Cardiac muscle cell (in vitro differentiated cells and primary cell): ENCODE data around the gene TNXB. TPM values are rescaled to one million over a fixed set of nuclear protein-coding genes. Genes with fewer than 3 reads are reported as not detected.
"Not testable (repeated sequence)": the region's sequence is repeated elsewhere in the genome, so short reads cannot be mapped to it uniquely, and the experiment has no call there.

Source experiments
- DNase-seq, 2 donors: peaks; one replicate each; pipeline versions ENCODE4 v3.0.0 to v3.0.0-alpha.2; 2010 to 2017; ENCODE audit warnings: low read depth in 1 of 2, low spot score in 1 of 2
- H3K27ac ChIP-seq: fragments of 200-600 bp; sonication (generic); 2 replicates; pipeline ENCODE4 v1.5.1; 2016
- H3K27me3 ChIP-seq: fragments of 200-600 bp; sonication (generic); 2 replicates; pipeline ENCODE4 v1.6.0; 2016; ENCODE audit warnings: control low read depth
- H3K36me3 ChIP-seq: fragments of 200-600 bp; sonication (generic); 2 replicates; pipeline ENCODE4 v1.5.1; 2016; ENCODE audit warnings: control low read depth
- H3K4me1 ChIP-seq: fragments of 200-600 bp; sonication (generic); 2 replicates; pipeline ENCODE4 v1.8.1; 2017; ENCODE audit warnings: low read depth, mild to moderate bottlenecking, mixed run types
- H3K4me3 ChIP-seq: fragments of 200-600 bp; sonication (generic); 2 replicates; pipeline ENCODE4 v1.5.1; 2016; ENCODE audit warnings: mild to moderate bottlenecking
- H3K9me3 ChIP-seq: fragments of 200-600 bp; sonication (generic); 2 replicates; pipeline ENCODE4 v1.5.1; 2017; ENCODE audit warnings: low read depth, mild to moderate bottlenecking, control low read depth
- polyA plus RNA-seq: library from polyadenylated mRNA; unstranded; fragments of >200 nt; fragmentation: Nextera tagmentation; extraction: Ambion mirVana; gene quantifications from 2 replicates; pipeline ENCODE4 v1.2.1, GENCODE V29; 2016
- total RNA-seq: library from RNA; depleted of rRNA; stranded (reverse); fragments of >200 nt; gene quantifications from 2 replicates; pipeline ENCODE4 v1.2.3, GENCODE V29; 2016
- TF ChIP-seq, protein P1 (sequence below): IDR thresholded peaks from 2 replicates; pipeline ENCODE4 v1.5.1; 2012; ENCODE audit warnings: low read depth, mild to moderate bottlenecking, low read length

The TNXB gene
- total and polyA plus RNA-seq, 2 experiments from 2014 or later, result 0.92 to 9.3 TPM

DNA sequence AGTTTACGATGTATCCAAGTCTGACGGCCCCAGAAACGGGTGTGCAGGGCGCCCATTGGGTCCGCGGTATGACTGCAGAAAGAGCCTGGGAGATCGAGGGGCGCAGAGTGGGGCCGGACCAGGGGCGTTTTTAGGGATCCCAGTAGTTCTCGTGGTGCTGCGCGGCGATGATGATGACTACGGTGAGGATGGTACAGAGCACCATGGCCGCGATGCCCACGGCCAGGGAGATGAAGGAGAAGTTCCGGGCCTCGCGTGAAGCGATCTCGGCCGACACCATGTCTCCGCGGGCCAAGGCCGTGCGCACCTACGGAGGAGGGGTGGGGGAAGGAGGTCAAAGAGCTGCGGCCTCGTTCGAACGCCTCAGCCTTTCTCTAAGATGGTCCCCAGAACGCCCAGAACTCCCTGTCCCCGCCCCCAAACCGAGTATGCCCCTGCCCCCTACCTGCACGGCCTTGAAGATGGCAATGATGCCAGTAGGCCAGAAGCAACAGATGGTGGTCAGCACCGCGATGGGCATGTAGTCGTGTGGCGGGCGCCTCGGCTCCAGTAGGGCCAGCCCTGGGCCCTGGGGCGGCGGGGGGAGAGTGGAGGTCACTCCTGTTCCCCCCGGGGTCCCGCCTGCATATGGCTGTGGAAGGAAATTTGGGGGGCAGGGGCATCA is 40.1 kb upstream of the TNXB start:
- H3K27me3 ChIP-seq, result peaks cover 30% of the 10 kb centered on the region
- TF ChIP-seq, protein P1, sequence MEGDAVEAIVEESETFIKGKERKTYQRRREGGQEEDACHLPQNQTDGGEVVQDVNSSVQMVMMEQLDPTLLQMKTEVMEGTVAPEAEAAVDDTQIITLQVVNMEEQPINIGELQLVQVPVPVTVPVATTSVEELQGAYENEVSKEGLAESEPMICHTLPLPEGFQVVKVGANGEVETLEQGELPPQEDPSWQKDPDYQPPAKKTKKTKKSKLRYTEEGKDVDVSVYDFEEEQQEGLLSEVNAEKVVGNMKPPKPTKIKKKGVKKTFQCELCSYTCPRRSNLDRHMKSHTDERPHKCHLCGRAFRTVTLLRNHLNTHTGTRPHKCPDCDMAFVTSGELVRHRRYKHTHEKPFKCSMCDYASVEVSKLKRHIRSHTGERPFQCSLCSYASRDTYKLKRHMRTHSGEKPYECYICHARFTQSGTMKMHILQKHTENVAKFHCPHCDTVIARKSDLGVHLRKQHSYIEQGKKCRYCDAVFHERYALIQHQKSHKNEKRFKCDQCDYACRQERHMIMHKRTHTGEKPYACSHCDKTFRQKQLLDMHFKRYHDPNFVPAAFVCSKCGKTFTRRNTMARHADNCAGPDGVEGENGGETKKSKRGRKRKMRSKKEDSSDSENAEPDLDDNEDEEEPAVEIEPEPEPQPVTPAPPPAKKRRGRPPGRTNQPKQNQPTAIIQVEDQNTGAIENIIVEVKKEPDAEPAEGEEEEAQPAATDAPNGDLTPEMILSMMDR, result no peak
- DNase-seq, result no peak

DNA sequence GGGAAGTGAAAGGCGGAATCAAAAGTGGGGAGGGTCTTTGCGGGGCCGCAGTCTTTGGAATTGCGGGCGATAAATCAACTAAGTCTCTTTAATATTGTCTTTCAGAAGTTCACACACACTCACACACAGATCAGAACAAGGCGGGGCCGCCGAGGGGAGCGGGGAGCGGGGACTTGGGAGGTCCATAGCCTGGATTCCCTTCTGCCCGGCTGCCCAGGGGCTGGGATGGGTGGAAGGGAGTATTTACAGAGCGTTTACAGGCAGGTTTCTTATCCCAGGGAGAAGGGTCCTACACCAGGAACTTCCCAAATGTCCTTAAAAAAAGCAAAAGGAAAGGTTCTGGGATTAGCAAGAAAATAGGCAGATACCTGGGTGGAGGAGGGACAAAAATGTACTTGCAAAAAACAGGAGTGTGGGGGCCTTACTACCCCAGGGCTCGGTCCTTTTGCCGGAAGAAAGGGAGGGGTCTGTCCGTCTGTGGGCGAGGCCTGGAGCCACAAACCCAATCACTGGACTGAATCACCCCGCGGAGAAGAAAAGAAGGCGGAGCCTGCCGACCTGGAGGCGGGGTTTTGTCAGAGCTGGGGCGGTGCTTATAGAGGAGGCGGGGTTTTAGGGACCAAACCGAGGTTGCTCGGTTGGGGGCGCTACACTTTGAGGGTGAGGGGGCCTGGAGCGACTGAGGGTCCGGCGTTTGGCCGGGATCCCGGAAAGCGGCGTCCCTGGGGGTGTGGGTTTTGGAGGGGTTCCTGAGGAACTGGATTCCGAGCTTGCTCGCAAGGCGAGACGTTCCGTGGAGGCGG is 39.4 kb upstream of the TNXB start:
- TF ChIP-seq, protein P1, result no peak
- Histone ChIP-seq H3K27ac (no peak overlapping the region), H3K4me3 (no peak overlapping the region), H3K27me3 (peaks cover 30% of the 10 kb centered on the region), H3K9me3 (no peaks in the 10 kb centered on the region), H3K36me3 (no peaks in the 10 kb centered on the region), H3K4me1 (peaks cover 22% of the 10 kb centered on the region)
- no peak for DNase-seq

More for the DNA sequence above, 40.1 kb upstream of the TNXB start:
- Histone ChIP-seq H3K4me3 (no peak overlapping the region), H3K4me1 (peaks cover 22% of the 10 kb centered on the region), H3K36me3 (no peaks in the 10 kb centered on the region), H3K9me3 (no peaks in the 10 kb centered on the region), H3K27ac (no peak overlapping the region)

DNA sequence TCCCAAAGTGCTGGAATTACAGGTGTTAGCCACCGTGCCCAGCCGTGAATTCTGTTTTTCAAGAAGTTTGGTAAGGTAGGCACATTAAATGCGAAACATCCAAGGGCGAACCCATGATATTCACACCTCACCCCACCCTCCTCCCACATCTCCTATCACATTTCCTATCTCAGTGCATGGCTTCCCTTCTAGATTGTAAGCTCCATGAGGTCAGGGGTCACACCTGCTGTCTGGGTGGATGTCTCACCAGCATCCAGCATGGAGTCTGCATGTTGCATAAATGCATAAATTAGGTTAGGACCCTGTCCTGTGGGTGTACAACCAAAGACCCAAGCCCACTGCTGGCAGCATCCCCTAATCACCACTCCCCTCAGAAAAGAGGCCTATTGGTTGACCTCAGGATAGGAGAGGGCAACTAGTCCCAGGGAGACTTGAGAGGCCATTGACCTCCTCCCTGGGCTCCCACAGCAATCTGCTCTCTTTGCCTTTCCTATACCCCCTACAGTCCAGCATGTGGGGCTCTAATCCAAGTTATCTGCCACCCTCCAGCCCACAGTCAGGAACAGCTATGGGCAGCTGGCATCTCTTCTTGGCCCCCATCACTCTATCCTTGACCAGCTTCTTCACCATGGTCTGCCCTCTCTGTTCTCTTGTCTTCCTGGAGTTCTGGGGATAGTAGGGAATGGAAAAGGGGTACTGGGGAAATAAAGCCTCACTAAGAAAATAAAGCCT is 38.4 kb upstream of the TNXB start:
- H3K4me3 ChIP-seq, result no peak overlapping the region
- H3K27ac ChIP-seq, result no peak overlapping the region
- TF ChIP-seq, protein P1, result no peak
- peaks cover 17% of the 10 kb centered on the region for H3K4me1 ChIP-seq
- DNase-seq, result no peak
- H3K27me3 ChIP-seq, result peaks cover 30% of the 10 kb centered on the region
- no peaks in the 10 kb centered on the region for H3K36me3 ChIP-seq
- no peaks in the 10 kb centered on the region for H3K9me3 ChIP-seq

DNA sequence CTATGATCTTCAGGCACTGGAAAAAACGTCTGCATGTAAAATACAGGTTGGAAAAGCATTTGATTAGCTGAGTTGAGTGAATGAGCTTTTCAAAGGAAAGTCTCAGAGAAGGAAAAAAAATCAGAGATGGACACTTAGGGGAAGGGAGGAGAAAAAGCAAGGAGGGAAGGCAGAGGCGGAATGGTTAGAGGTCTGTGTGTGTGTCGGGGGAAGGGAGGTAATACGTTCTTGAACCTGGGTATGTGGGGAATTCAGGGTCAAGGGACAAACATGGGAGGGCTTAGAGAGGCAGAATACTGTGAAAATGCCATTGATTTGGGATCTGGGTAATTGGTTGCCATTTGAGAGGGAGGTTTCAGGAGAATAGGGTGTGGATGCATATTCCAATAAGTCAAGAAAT is 37.5 kb upstream of the TNXB start:
- H3K9me3 ChIP-seq, result no peaks in the 10 kb centered on the region
- peaks cover 10% of the 10 kb centered on the region for H3K4me1 ChIP-seq
- peaks cover 30% of the 10 kb centered on the region for H3K27me3 ChIP-seq
- no peak overlapping the region for H3K4me3 ChIP-seq
- DNase-seq, result peak in 1 of 2 donors; percentile 11
- TF ChIP-seq, protein P1, result no peak
- no peaks in the 10 kb centered on the region for H3K36me3 ChIP-seq
- H3K27ac ChIP-seq, result peak overlapping the region; percentile 64

DNA sequence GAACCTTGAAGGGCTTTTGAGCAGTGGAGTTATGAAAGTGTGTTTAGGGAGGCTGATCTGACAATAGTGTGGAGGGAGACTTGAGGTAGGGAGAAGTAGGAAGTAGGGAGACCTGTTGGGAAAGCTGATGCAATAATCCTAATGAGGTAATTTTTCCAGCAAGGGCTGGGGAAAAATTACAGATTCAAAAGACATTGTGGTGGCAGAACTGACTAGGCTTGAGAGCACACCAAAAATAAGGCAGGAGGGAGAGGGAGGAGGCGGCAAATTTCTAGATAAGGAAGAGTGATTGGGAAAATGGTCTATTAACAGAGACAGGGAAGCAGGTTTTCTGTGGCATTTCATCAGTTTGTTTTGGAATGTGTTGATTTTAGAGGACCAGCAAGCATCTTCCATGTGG is 37.1 kb upstream of the TNXB start:
- TF ChIP-seq, protein P1, result no peak

DNA sequence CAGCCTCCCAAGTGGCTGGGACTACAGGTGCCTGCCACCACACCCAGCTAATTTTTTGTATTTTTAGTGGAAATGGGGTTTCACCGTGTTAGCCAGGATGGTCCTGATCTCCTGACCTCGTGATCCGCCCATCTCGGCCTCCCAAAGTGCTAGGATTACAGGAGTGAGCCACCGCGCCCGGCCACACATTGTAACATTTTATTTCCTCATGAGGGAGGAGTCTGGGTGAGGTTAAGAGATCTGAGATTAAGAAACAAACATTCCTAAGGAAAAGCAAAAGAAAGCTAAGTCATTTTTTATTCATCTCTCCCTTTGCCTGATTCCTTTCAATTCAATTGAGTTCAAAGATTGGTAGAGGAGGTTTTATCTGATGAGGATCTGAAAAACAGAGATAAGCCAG is 35.1 kb upstream of the TNXB start:
- peaks cover 10% of the 10 kb centered on the region for H3K4me1 ChIP-seq
- not testable (repeated sequence) for DNase-seq, H3K4me3 ChIP-seq, H3K27ac ChIP-seq, H3K27me3 ChIP-seq, H3K9me3 ChIP-seq, H3K36me3 ChIP-seq

More for the DNA sequence above, 37.1 kb upstream of the TNXB start:
- no peaks in the 10 kb centered on the region for H3K9me3 ChIP-seq
- peaks cover 26% of the 10 kb centered on the region for H3K27me3 ChIP-seq
- peak in 1 of 2 donors; percentile 33 for DNase-seq
- peaks cover 10% of the 10 kb centered on the region for H3K4me1 ChIP-seq
- H3K36me3 ChIP-seq, result no peaks in the 10 kb centered on the region
- peak overlapping the region; percentile 64 for H3K27ac ChIP-seq
- H3K4me3 ChIP-seq, result no peak overlapping the region
